HG02852 (cell line): ENCODE data around the gene FOXR1.
"Not testable (repeated sequence)": the region's sequence is repeated elsewhere in the genome, so short reads cannot be mapped to it uniquely, and the experiment has no call there.

Experiments
- ATAC-seq: cut with Tn5 transposase; IDR thresholded peaks from one replicate; pipeline ENCODE4 v1.9.1; 2021; ENCODE audit warnings: mild to moderate bottlenecking, moderate library complexity; ENCODE audit not compliant: unreplicated experiment

Gene FOXR1

GRCh38 chr11:118991486-118992038 lies 20.0 kb downstream of the FOXR1 start:
- ATAC-seq: not testable (repeated sequence)

DNA sequence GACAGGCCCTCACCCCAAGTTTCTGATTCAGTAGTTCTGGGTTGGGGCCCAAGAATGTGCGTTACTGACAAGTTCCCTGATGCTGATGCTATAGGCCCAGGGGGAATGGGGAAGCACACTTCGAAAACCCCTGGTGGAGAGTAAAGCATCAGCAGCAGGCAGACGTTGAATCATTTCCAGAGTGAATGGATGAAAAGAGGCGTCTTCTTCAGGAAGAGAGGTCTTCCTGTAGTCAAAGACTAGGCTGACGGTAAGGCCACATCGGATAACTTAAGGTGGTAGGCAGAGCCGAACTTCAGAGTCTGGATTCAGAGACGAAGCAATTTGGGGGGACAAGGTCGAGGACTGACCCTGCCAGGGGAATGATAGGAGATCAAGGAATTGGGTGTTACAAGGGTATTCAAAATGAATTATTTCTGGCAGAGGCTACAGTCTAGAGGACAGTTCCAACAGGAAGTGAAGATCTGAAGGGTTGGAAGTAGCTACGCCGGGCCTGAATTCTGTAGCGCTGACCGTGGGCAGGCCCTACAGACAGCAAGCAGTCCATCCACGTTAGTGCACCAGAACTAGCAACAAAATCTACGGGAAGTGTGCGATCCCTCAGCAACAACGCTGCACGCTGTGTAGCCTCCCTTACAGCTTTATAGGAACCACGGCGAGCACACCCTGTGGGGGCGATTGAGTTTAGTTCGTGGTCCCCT lies 25.5 kb downstream of the FOXR1 start:
- ATAC-seq: peak; percentile 25

DNA sequence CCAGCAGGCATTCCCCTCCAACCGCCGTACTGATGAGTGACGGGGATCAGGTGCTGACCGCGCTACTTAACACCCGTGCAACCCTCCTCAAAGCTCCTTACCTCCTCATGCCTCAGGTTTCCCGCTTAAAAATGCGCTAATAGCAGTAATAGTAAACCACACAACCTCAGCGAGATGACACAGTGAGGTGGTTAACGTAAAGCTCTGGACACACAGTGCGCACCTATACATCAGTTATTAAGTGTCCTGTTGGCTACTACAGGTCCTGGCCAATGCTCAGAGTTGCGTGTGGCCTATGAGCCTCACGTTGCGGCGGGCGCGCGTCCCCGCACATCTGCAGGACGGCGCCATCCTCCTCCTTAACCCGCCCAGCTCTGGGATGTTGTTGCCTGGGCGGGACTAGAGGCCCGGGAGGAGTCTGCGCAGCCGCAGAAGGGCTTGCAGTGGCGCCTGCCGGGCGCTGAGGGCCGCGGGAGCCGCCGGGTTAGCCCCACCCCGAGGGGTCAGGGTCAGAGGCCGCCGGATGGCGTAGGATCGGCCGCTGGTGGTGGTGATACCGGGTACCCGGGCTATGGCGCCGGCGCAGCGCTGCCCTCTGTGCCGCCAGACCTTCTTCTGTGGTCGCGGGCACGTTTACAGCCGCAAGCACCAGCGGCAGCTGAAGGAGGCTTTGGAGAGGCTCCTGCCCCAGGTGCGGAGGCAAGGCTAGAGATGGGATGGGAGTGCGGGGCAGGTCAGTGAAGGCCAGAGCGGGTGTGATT lies 26.2 kb downstream of the FOXR1 start, which contains the start of gene CENATAC:
CENATAC (plus strand) TSS at position 512 of the 761 bp plus-strand sequence; CDS start at position 572, 60 bp downstream.
- peak; percentile 80 for ATAC-seq

GRCh38 chr11:118998388-118998717 lies 26.8 kb downstream of the FOXR1 start:
- ATAC-seq: peak; percentile 19

GRCh38 chr11:118998822-118999221 lies 27.3 kb downstream of the FOXR1 start:
- no peak for ATAC-seq

DNA sequence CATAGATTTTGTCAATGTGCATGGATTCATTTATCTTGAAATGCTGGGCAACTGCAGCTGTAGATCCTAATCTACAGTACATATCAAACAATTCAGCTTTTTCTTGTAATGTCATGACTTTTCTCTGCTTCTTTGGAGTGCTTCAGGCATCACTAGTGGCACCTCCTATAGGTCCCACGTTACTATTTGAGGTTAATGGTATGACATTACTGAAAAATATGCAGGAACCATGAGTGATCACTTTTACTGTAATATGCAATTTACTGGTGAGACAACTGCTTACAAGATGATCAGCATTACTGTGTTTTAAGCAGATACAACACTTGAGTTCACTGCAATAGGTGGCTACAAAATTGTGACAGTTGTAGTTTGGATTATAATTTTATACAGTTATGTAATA lies 29.3 kb downstream of the FOXR1 start:
- ATAC-seq: no peak

GRCh38 chr11:119006656-119007055 lies 35.1 kb downstream of the FOXR1 start:
- no peak for ATAC-seq

GRCh38 chr11:119011476-119012053 lies 40.0 kb downstream of the FOXR1 start:
- ATAC-seq: no peak

GRCh38 chr11:119012629-119013170 lies 41.1 kb downstream of the FOXR1 start:
- no peak for ATAC-seq

DNA sequence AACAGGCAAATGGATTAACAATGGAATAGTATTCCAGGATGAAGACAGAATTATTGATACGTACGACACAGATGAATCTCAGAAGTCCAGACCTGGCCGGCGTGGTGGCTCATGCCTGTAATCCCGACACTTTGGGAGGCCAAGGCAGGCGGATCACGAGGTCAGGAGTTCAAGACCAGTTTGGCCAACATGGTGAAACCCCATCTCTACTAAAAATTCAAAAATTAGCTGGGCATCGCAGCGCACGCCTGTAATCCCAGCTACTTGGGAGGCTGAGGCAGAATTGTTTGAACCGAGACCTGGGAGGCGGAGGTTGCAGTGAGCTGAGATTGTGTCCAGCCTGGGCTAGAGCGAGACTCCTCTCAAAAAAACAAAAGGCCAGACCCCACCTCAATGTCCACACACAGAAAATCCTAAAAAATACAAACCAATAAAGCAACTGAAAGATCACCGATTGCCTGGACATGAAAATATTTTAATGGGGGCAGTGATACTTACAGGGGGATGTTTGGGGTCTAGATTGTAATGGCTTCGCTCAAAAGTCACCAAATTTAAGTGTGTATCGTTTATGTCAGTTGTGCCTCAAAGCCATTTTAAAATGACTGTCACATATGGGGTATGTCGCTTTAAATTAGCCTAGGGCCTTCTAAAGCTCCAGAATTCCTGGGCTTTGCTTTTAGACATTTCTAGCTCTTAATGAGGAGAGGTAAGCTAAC lies 42.8 kb downstream of the FOXR1 start:
- no peak for ATAC-seq

- no peak for ATAC-seq
Observed at GRCh38 chr11:119015054-119015611, 43.6 kb downstream of the FOXR1 start.

DNA sequence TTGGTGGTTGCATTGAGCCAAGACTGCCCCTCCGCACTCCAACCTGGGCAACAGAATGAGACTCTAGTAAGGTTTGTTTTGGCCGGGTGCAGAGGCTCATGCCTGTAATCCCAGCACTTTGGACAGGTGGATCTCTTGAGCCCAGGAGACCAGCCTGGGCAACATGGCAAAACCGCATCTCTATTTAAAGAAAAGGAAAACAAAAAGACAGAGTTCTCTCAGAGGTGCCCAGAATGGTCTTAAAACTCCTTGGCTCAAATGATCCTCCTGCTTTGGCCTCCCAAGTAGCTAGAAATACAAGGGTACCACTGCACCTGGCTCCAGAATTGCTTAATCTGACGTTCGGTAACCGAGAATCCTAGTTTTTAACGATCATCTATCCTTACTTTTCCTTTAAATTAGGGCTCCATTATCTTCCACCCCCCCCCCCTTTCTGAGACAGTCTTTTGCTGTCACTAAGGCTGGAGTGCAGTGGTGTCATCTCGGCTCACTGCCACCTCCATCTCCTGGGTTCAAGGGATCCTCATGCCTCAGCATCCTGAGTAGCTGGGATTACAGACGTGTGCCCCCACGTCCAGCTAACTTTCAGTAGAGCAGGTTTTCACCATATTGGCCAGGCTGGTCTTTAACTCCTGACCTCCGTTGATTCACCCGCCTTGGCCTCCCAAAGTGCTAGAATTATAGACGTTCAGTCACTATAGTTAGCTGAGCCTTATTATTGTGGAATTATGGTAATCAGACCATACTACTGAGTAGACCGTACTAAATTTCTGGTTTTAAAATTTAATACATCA lies 44.9 kb downstream of the FOXR1 start:
- ATAC-seq: no peak

- ATAC-seq: not testable (repeated sequence)
Observed at GRCh38 chr11:119017377-119017776, 45.8 kb downstream of the FOXR1 start.

DNA sequence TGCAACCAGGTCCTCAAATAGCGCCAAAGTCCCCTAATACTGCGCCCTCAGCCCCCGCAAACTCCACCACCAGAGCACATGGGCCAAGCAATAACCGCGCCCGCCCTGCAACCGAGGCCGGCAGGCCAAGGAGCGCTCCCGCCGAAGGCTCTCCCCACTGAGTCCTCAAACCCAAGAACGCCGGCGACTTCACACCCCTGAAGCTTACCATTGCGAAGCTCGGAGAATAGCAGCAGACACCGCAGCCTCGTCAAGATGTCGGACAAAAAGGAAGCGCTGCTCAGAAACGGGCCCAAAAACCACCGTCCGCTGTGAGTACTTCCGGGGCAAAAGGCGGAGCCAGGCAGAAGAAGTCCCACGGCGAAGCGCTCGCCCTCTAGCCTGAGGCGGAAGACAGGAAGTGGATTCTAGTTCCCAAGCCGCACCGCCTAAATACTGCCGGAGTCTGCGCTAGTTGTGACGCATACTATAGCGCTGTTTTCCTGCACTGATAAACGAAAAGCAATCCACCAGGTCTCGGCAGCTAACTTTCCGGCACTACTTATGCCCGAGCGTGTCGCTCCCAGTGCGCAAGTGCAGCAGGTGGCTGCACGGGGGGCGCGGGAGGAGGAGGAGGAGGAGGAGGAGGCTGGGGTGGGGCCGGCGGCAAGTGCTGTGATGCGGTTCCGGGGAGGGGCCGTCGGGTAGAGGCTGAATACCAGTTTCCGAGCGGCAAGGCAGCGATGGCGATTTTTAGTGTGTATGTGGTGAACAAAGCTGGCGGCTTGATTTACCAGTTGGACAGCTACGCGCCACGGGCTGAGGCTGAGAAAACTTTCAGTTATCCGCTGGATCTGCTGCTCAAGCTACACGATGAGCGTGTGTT lies 46.7 kb downstream of the FOXR1 start, which contains the start of the genes RPS25 and TRAPPC4:
RPS25 (minus strand) TSS at position 270 of the 865 bp plus-strand sequence; CDS start at position 211, 59 bp downstream.
TRAPPC4 (plus strand) TSS at position 693 of the 865 bp plus-strand sequence; CDS start at position 723, 30 bp downstream.
- ATAC-seq: peak; percentile 83

GRCh38 chr11:119019996-119020395 lies 48.4 kb downstream of the FOXR1 start:
- no peak for ATAC-seq

GRCh38 chr11:119021631-119022030 lies 50.1 kb downstream of the FOXR1 start:
- no peak for ATAC-seq

DNA sequence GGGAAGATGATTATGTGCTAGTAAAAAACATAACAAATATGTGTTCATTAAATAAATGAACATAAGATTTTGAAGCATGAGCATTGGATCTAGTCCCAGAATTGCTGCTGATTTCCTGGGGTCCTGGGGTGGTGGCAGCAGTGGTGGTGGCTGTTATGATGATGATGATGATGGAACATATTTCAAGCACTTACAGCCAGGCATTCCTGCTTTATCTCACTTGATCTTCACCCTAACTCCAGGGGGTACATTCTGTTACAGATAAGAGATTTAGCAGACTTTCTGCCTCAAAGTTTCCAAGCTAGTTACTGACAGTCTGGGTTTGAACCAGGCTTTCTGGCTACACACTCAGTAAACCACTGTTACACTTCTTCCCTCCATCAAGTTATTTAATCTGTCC lies 52.2 kb downstream of the FOXR1 start:
- ATAC-seq: no peak

- ATAC-seq: no peak
Observed at GRCh38 chr11:119024430-119025098, 53.0 kb downstream of the FOXR1 start.
